Fibroblast of the aortic adventitia (primary cell): ENCODE data around the gene CPB1. TPM values are rescaled to one million over a fixed set of nuclear protein-coding genes. Genes with fewer than 3 reads are reported as not detected.

Experiments
- DNase-seq: peaks from one replicate; pipeline ENCODE4 v3.0.0-alpha.2; 2010; ENCODE audit warnings: low read depth
- H3K4me3 ChIP-seq: 2 replicates; pipeline ENCODE4 v1.5.1; 2011; ENCODE audit warnings: low read depth, mild to moderate bottlenecking, control low read depth, low read length, moderate library complexity
- total RNA-seq: library from RNA; depleted of rRNA; stranded (reverse); fragments of >200 nt; gene quantifications from 2 replicates; pipeline ENCODE4 v1.2.3, GENCODE V29; 2012; ENCODE audit warnings: low replicate concordance
- TF ChIP-seq, protein P1 (sequence below): IDR thresholded peaks from 2 replicates; pipeline ENCODE4 v1.5.1; 2011; ENCODE audit warnings: mild to moderate bottlenecking, low read length, control low read depth, inconsistent platforms; ENCODE audit not compliant: insufficient read depth

Gene CPB1
- total RNA-seq, 1 donor: 0.18 TPM

GRCh38 chr3:148861277-148861869, 33.8 kb downstream of the CPB1 start:
- TF ChIP-seq, protein P1, sequence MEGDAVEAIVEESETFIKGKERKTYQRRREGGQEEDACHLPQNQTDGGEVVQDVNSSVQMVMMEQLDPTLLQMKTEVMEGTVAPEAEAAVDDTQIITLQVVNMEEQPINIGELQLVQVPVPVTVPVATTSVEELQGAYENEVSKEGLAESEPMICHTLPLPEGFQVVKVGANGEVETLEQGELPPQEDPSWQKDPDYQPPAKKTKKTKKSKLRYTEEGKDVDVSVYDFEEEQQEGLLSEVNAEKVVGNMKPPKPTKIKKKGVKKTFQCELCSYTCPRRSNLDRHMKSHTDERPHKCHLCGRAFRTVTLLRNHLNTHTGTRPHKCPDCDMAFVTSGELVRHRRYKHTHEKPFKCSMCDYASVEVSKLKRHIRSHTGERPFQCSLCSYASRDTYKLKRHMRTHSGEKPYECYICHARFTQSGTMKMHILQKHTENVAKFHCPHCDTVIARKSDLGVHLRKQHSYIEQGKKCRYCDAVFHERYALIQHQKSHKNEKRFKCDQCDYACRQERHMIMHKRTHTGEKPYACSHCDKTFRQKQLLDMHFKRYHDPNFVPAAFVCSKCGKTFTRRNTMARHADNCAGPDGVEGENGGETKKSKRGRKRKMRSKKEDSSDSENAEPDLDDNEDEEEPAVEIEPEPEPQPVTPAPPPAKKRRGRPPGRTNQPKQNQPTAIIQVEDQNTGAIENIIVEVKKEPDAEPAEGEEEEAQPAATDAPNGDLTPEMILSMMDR: peak; percentile 63
- peak; percentile 71 for DNase-seq

GRCh38 chr3:148863297-148863696, 35.7 kb downstream of the CPB1 start:
- H3K4me3 ChIP-seq: no peak overlapping the region
- TF ChIP-seq, protein P1: no peak
- no peak for DNase-seq

More at GRCh38 chr3:148861277-148861869, 33.8 kb downstream of the CPB1 start:
- H3K4me3 ChIP-seq: no peak overlapping the region

GRCh38 chr3:148863814-148864213, 36.2 kb downstream of the CPB1 start:
- TF ChIP-seq, protein P1: no peak
- DNase-seq: no peak
- no peak overlapping the region for H3K4me3 ChIP-seq

DNA sequence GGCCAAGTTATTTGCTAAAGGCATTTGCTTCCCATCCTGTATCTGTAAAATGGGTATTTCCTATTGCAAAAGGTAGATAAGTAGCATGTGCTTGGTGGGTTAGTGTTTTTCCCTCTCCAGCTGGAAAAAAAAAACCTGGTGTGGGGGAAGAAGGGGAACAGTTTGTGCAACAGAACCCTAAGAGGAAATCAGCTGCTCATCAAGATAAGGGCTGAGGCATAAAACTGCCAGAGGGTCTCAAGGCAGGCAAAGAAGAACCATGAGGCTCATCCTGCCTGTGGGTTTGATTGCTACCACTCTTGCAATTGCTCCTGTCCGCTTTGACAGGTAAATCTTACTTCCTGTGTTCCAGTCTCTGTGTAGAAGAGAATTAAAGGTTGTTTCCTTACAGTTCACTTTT, 37.4 kb downstream of the CPB1 start, which contains the start of gene CPA3:
CPA3 (plus strand) TSS at position 248 of the 400 bp plus-strand sequence; CDS start at position 260, 12 bp downstream.
- DNase-seq: no peak
- TF ChIP-seq, protein P1: no peak
- no peak within 1 kb of the TSS for H3K4me3 ChIP-seq

DNA sequence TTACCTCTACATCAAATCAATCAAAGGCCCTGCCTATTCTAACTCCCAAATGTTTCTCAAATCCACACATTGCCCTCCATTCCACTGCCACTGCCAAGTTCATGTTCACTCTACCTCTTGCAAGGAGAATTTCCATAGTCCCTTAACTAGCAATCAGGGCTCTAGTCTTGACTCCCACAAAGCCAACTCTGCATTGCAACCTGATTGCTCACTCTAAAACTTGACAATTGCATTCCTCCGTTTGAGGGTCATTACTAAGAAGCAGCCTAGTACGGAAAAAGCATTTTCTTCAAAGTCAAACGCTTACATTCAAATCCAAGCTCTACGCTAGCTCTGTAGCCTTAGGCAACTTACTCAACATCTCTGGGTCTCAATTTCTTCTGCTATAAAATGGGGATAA, 38.6 kb downstream of the CPB1 start:
- DNase-seq: peak; percentile 50
- H3K4me3 ChIP-seq: no peak overlapping the region
- TF ChIP-seq, protein P1: no peak

- H3K4me3 ChIP-seq: no peak overlapping the region
- no peak for DNase-seq
- TF ChIP-seq, protein P1: no peak
These were observed 45.8 kb downstream of the CPB1 start for GRCh38 chr3:148873270-148873927.
